ENCODE data around the gene EPHB4.
"Not testable (repeated sequence)": the region's sequence is repeated elsewhere in the genome, so short reads cannot be mapped to it uniquely, and the experiment has no call there.

Gene EPHB4

DNA sequence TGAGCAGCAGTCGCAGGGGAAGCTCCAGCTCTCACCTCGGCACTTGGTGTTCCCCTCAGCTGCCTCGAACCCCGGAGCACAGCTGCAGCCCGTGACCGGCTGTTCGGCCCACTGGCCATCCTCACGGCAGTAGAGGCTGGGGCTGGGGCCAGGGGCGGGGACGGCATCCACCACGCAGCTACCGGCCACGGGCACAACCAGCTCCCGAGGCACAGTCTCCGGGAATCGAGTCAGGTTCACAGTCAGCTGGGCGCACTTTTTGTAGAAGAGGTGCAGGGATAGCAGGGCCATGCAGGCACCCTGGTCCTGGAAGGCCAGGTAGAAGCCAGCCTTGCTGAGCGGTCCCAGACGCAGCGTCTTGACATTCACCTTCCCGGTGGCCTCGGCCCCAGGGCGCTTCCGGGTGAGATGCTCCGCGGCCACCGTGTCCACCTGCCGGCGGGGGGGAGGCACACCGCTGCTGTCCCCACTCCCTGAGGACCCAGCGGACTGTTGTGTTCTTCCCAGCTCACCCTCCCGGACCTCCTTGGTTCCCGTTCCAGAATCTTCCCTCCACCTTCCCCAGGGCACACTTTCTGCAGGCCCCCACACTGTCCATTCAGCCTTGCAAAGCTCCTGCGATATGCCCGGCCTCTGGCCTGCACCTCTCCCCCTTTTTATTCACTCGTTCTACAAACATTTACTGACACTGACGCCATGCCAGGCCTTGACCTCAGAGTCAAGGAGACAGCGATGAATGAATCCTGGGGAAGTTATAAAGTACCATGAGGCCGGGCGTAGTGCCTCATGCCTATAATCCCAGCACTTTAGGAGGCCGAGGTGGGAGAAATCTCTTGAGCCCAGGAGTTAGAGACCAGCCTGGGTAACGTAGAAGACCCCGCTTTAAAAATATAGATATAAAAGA is 4.8 kb downstream of the EPHB4 start:
- no peak for DNase-seq (ENCODE audit: low read depth in 1 of 2, low spot score in 1 of 2)

DNA sequence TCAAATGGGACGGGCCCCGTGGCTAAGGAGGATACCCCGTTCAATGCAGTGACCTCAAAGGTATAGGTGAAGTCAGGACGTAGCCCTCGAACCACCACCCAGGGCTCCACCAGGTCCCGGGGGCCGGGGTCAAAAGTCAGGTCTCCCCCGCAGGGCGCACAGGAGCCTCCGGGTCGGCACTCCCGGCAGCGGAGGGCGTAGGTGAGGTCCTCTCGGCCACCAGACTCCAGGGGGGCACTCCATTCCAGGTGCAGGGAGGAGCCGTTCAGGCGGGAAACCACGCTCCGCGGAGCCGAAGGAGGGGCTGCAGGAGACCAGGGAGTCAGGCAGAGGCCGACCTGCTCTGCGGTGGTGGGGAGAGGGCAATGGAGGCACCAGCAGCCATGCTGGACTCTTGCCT is 7.7 kb downstream of the EPHB4 start:
- DNase-seq (ENCODE audit: low read depth in 1 of 2, low spot score in 1 of 2) = no peak

DNA sequence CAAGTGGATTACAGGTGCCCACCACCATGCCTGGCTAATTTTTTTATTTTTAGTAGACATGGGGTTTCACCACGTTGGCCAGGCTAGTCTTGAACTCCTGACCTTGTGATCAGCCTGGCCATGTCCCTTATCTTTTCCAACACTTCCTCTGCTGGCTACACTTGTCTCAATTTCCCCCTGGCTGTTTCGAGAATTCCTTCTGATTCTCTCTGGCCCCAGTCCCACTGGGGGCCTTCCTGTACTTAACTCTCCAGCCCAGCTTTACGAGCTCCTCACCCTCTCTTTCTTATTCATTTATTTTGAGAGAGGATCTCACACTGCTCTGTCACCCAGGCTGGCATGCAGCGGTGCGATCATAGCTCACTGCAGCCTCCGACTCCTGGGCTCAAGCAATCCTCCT is 8.5 kb downstream of the EPHB4 start:
- DNase-seq (ENCODE audit: low read depth in 1 of 2, low spot score in 1 of 2) = no peak

DNA sequence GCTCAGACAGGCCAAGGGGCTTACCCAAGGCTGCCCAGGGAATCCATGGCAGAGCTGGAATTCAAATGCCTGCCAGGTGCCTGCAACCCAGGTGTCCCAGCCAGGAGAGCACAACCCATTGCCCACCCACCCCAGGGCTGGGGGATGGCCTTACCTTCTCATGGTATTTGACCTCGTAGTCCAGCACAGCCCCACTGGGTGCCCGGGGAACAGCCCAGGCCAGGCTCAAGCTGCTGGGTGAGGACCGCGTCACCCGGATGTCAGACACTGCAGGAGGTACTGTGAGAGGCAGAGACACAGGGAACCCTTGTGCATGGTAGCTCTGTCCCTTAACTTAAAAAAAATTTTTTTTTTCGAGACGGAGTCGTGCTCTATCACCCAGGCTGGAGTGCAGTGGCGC is 9.0 kb downstream of the EPHB4 start:
- no peak for DNase-seq (ENCODE audit: low read depth in 1 of 2, low spot score in 1 of 2)

DNA sequence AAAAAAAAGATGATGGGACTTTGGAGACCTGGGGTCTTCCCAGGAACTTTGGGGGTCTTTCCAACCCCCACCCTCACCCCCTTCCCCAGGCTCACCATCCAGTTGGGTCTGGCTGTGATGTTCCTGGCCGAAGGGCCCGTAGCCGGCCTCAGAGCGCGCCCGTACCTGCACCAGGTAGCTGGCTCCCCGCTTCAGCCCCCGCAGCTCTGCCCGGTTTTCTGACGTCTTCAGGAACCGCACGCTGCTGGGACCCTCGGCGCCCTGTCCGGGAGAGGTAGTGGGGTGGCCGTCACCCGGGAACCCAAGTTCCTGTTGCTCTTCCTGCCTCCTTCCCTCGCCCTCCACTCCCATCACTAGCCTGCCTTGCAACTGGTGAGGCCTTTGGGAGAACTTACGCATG is 10.2 kb downstream of the EPHB4 start:
- DNase-seq (ENCODE audit: low read depth in 1 of 2, low spot score in 1 of 2) = no peak

DNA sequence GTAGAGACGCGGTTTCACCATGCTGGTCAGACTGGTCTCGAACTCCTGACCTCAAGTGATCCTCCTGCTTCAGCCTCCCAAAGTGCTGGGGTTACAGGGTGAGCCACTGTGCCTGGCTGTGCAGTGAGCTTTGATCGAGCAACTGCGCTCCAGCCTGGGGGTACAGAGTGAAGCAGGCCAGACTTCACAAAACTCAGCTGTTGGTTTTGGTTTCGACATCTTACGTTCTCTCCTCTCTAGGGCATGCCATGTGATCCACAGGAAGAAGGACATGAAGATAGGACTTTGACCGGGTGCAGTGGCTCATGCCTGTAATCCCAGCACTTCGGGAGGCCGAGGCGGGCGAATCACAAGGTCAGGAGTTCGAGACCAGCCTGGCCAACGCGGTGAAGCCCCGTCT is 10.8 kb downstream of the EPHB4 start:
- DNase-seq (ENCODE audit: low read depth in 1 of 2, low spot score in 1 of 2) = not testable (repeated sequence)

DNA sequence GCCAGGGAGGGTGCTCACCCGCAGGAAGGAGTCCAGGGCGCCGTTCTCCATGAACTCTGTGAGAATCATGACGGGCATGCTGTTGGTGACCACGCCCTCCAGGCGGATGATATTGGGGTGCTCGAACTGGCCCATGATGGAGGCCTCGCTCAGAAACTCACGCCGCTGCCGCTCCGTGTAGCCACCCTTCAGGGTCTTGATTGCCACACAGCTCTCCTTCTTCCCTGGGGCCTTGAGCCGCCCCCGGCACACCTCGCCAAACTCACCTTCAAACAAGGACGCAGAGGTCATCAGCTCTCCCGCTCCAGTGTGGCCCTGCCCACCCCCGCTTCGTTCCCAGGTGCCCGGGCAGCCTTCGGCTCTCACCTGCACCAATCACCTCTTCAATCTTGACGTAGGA is 14.6 kb downstream of the EPHB4 start:
- no peak for DNase-seq (ENCODE audit: low read depth in 1 of 2, low spot score in 1 of 2)

DNA sequence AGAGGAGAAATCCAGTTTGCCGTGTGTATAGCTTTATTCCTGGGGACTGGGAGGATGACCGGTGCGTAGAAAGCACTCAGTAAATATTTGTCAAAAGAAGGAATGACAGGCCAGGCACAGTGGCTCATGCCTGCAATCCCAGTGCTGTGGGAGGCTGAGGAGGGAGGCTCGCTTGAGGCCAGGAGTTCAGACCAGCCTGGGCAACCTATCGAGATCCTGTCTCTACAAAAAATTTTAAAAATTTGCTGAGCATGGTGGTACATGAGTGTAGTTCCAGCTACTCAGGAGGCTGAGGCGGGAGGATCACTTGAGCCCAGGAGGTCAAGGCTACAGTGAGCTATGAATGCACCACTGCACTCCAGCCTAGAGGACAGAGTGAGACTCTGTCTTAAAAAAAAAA is 15.8 kb downstream of the EPHB4 start:
- no peak for DNase-seq (ENCODE audit: low read depth in 1 of 2, low spot score in 1 of 2)

DNA sequence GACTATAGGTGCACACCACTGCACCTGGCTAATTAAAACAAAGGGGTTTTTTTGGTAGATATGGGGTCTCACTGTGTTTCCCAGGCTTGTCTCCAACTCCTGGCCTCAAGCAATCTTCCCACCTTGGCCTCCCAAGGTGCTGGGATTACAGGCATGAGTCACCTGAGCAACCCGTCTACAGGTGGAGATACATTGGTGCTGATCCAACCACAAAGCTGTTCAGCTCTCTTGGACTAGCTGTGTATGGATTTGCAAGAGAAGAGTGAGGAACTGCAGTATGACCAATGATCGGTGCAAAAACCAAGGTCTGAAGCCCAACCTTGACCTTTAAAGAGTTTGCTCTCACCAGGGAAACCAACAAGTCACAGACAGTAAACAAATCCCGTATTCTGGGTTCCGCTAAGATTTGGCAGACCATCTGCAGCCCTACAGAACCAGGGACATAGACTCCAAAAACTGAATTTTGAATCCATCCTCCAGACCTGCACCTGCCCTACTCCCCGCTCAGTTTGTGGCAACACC is 18.9 kb downstream of the EPHB4 start:
- DNase-seq (ENCODE audit: low read depth in 1 of 2, low spot score in 1 of 2) = no peak

DNA sequence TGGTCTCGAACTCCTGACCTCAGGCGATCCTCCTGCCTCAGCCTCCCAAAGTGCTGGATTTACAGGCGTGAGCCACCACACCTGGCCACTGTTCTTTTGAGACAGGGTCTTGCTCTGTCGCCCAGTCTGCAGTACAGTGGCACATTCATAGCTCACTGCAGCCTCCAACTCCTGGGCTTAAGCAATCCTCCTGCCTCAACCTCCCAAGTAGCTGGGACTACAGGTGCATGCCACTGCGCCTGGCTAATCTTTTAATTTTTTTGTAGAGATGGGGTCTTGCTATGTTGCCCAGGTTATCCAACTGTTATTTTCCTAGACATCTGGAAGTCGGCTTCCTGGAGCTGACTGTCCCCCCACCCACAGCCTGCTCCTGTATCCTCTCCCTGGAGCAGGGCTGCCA is 20.4 kb downstream of the EPHB4 start:
- not testable (repeated sequence) for DNase-seq (ENCODE audit: low read depth in 1 of 2, low spot score in 1 of 2)

DNA sequence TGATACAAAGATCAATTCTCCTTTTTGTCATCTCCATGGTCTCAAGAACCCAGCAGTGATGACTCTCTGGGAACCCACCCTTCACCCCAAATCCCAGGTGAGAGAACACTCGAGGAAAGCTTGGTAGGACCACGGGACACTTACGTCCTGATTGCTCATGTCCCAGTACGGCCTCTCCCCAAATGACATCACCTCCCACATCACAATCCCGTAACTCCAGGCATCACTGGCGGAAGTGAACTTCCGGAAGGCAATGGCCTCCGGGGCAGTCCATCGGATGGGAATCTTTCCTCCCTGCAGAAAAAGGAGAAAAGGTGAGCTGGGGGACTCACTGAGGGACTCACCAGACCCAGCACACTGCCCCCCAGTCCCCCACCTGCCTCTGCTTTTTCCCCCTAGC is 21.0 kb downstream of the EPHB4 start:
- DNase-seq (ENCODE audit: low read depth in 1 of 2, low spot score in 1 of 2) = no peak

DNA sequence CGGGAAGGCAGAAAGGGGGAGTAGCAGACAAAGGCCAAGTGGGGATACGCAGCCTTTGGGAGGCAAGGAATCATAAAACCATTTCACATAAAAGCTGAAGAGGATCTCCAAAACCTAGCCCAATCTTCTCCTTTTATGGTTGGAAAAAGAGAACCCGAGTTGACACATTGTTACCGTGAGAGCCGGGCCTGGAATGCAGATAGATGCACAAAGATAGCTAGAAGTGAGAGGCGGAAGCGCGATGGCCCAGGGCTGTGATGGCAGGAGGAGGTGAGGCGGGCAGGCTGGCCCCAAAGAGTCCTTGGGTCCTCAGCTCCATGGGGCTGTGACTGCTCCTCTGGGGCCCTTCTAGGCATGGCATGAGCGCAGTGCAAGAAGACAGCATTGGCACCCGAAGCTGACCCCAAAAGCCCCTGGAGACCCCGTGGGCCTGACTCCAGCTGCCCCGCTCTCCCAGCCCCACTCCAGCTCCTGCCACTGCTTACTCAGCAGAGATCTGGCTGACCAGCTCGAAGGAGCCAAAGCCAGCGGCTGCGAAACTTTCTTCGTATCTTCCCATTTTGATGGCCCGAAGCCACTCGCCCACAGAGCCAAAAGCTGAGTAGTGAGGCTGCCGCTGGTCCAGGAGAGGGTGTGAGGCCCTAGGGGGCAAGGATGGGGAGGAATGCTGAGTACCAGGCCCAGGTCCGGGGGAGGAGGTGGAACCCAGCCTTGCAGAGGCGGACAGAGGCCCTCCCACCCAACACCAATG is 22.5 kb downstream of the EPHB4 start:
- no peak for DNase-seq (ENCODE audit: low read depth in 1 of 2, low spot score in 1 of 2)

DNA sequence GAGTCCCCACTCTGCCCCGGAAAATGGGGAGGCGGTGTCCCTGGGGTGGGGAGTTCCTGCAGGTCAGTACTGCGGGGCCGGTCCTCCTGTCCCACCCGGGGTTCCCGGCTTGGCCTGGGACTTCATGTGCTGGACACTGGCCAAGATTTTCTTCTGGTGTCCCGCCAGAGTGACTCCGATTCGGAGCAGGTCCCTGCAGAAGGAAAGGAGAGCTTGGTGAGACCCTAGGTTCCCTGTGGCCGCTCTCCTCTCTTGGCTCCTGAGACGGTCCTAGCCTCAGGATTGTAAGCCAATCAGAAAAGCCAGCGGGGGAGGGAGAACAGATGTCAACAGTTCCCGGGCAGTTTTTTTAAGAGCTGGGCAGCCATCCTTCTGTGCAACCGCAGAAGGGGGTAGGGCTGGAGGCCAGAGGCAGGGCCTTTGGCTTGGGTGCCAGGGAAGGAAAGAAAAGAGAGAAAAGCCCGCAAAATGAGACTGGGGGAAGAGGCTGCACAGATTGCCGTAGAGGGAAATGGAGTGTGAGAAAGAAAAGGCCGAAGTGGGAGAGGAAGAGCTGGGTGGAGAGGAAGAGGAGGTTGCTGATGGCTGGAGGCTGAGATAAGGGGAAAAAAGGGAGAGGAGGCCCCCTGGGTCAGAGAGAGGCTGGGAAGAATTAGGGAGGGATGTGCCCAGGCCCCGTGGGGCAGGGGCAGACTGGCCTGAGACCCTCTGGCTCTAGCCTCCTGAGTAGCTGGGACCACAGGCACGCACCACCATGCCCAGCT is 23.7 kb downstream of the EPHB4 start:
- DNase-seq (ENCODE audit: low read depth in 1 of 2, low spot score in 1 of 2) = no peak

DNA sequence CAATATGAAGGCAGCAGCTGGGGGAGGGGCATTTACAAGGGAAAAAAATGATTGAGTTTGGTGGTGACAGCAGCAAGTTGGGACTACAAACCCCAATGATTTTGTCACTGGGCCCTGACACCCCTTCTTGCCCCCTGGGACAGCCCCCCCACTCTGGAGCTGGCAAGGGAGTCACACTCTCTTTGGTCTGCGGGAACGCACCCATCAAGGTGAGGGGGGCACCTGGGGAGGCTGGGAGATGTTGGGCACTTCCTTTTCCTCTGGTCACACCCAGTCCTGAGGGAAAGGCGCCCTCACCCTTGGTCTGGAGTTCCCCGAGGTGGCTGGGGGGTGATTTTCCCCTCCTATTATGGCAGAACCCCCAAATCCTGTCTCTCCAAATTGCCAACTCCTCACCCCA is 24.4 kb downstream of the EPHB4 start:
- no peak for DNase-seq (ENCODE audit: low read depth in 1 of 2, low spot score in 1 of 2)

DNA sequence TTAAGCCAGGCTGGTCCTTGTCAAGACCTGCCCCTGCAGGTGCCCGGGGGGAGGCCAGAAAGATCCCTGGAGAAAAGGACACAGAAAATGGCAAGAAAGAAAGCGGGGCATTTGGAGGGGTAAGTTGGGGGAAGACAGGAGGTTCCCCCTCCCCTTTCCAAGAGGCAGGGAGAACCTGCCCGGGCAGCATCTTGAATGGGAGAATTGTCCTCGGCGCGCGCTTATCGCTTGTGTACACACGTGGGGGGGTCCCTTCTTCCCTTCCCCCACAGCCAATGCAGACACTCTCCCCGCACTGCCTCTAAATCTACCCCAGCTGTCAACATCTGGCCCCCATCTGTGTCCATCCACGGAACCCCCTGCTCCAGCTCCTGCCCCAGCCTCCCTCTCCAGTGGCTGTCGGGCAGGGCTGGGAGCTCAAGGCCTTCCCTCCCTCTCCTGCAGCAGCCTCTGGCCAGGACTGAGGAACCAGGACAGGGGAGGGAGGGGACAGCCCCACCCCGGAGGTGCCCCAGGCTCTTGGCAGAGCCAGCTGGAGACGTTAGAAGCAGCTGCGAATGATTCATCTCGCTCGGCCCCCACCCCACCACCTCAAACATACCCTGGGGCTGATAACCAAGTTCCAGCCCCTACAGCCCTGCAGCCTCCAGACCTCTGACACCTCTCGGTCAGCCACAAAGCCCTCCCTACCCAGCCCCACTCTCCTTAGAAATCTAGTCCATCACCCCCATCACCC is 25.3 kb downstream of the EPHB4 start:
- DNase-seq (ENCODE audit: low read depth in 1 of 2, low spot score in 1 of 2) = no peak

DNA sequence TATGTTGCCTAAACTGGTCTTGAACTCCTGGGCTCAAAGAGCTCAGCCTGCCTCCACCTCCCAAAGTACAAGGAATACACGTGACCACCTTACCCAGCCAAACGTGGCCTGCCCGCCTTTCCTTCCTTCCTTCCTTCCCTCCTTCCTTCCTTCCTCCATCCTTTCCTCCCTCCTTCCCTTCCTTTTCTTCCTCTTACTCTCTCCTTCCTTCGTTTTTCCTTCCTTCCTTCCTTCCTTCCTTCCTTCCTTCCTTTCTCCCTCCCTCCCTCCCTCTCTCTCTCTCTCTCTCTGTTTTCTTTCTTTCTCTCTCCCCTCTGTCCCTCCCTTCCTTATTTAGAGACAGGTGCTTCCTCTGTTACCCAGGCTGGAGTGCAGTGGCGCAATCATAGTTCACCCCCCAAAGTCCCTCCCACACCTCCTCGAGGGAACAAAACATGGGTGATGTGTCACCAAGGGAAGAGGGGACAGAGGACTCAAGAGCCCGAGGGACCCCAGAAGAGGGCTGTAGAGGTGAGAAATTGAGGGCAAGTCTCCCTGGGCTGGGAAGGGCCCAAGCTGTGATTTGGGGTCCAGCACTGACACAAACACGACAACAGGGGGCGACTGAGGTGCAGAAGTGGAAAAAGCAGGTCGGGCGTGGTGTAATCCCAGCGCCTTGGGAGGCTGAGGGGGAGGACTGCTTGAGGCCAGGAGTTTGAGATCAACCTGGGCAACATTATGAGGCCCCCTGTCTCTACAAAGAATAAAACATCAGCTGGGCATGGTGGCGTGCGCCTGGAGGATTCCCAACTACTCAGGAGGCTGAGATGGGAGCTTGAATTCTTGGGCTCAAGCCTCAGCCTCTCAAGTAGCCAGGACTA is 28.1 kb downstream of the EPHB4 start:
- DNase-seq (ENCODE audit: low read depth in 1 of 2, low spot score in 1 of 2) = no peak

DNA sequence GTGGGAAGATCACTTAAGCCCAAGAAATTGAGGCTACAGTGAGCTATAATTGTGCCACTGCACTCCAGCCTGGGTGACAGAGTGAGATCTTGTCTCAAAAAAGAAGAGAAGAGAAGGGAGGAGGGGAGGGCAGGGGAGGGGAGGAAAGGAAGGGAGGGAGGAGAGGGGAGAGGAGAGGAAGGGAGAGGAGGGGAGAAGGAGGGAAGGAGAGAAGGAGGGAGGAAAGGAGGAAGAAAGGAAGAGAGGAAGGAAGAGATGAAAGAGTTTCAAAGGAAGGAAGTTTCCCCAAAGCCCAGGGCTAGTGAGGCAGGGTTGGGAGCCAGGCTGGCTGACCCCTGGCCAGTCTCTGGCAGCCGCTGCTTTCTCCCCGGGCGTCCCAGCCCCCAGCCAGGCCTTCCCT is 32.6 kb downstream of the EPHB4 start:
- DNase-seq (ENCODE audit: low read depth in 1 of 2, low spot score in 1 of 2) = no peak

DNA sequence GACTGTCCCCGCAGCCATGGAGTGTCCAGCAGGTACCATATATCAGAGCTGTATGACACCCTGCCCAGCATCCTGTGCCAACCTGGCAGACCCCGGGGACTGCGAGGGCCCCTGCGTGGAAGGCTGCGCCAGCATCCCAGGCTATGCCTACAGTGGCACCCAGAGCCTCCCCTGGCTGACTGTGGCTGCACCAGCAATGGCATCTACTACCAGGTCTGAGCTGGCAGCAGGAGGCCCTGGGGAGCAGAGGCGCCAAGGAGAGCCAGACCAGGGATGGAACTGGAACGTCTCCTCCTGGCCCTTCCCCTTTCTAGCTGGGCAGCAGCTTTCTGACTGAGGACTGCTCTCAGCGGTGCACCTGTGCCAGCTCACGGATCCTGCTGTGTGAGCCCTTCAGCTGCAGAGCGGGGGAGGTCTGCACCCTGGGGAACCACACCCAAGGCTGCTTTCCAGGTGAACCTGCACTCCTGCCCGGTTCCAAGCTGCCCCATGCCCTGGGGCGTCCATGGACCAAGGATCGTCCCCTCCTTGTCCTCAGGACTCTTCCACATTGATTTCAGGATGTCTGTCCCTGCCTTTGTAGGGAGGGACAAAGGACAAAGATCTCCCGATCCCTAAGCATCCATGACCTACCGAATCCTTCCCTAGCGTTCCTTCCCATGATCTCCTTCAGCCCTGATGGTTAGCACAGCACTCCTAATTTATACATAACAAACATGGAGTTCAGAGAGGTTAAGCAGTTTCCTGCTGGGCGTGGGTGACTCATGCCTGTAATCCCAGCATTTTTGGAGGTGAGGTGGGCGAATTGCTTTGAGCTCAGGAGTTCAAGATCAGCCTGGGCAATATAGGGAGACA is 33.3 kb downstream of the EPHB4 start:
- no peak for DNase-seq (ENCODE audit: low read depth in 1 of 2, low spot score in 1 of 2)

Measured in stimulated activated CD4-positive, alpha-beta T cell treated with anti-CD3 and anti-CD28 coated beads, Interleukin-15, amount 100 ng/mL, for 1 hour (primary cell).